ENCODE results near the gene TPGS1.

TPGS1 gene

GRCh38 chr19:507286-508203, at the start of gene TPGS1:
Gene TPGS1, plus strand, starts transcription at chr19:507497. Its CDS starts 10 bp downstream, at chr19:507507.
- peak; percentile 99 for DNase-seq (ENCODE audit: low spot score)

- DNase-seq (ENCODE audit: low spot score): no peak
These were observed 49.7 kb upstream of the TPGS1 start for GRCh38 chr19:457636-458035.

GRCh38 chr19:458091-459042, 48.9 kb upstream of the TPGS1 start:
- DNase-seq (ENCODE audit: low spot score): no peak

- DNase-seq (ENCODE audit: low spot score): peak; percentile 52
These were observed 47.4 kb upstream of the TPGS1 start for GRCh38 chr19:459724-460511.

- no peak for DNase-seq (ENCODE audit: low spot score)
These were observed 46.2 kb upstream of the TPGS1 start, which contains the start of gene SHC2 for GRCh38 chr19:460877-461720. Gene SHC2, minus strand, starts transcription at chr19:461033. Its CDS starts 37 bp downstream, at chr19:460996.

GRCh38 chr19:461721-462551, 45.4 kb upstream of the TPGS1 start:
- DNase-seq (ENCODE audit: low spot score): peak; percentile 54

- no peak for DNase-seq (ENCODE audit: low spot score)
These were observed 43.7 kb upstream of the TPGS1 start for GRCh38 chr19:463483-464207.

GRCh38 chr19:464208-464545, 43.1 kb upstream of the TPGS1 start:
- no peak for DNase-seq (ENCODE audit: low spot score)

GRCh38 chr19:465056-465816, 42.1 kb upstream of the TPGS1 start:
- DNase-seq (ENCODE audit: low spot score): no peak

- DNase-seq (ENCODE audit: low spot score): no peak
These were observed 39.7 kb upstream of the TPGS1 start for GRCh38 chr19:467554-467953.

GRCh38 chr19:468587-469256, 38.6 kb upstream of the TPGS1 start:
- DNase-seq (ENCODE audit: low spot score): no peak

- no peak for DNase-seq (ENCODE audit: low spot score)
These were observed 37.5 kb upstream of the TPGS1 start for GRCh38 chr19:469833-470232.

- DNase-seq (ENCODE audit: low spot score): no peak
These were observed 36.6 kb upstream of the TPGS1 start for GRCh38 chr19:470701-471100.

- no peak for DNase-seq (ENCODE audit: low spot score)
These were observed 35.1 kb upstream of the TPGS1 start for GRCh38 chr19:472005-472858.

- DNase-seq (ENCODE audit: low spot score): no peak
These were observed 32.9 kb upstream of the TPGS1 start for GRCh38 chr19:474126-475078.

GRCh38 chr19:475360-475759, 31.9 kb upstream of the TPGS1 start:
- DNase-seq (ENCODE audit: low spot score): no peak
